HG02973 (cell line): ENCODE data around the gene CHTF18.
A peak's percentile ranks its signal among the peaks of the same experiment; 100 is the strongest.
"Not testable (repeated sequence)": the region's sequence is repeated elsewhere in the genome, so short reads cannot be mapped to it uniquely, and the experiment has no call there.

ENCODE experiments used
- ATAC-seq: cut with Tn5 transposase; IDR thresholded peaks from one replicate; pipeline ENCODE4 v1.9.1; 2021; ENCODE audit warnings: moderate library complexity; ENCODE audit not compliant: unreplicated experiment

Gene CHTF18

GRCh38 chr16:775236-775796, 13.1 kb upstream of the CHTF18 start:
- ATAC-seq: no peak

GRCh38 chr16:776298-776697, 12.1 kb upstream of the CHTF18 start:
- not testable (repeated sequence) for ATAC-seq

DNA sequence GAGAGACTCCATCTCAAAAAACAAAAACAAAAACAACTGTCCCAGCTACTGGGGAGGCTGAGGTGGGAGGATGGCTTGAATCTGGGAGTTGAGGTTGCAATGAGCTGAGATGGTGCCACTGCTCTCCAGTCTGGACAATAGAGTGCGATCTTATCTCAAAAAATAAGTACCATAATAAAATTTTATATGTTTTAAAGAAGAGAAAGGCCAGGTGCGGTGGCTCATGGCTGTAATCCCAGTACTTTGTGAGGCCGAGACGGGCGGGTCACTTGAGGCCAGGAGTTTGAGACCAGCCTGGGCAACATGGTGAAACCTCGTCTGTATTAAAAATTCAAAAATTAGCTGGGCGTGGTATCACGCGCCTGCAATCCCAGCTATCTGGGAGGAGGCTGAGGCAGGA, 11.6 kb upstream of the CHTF18 start:
- no peak for ATAC-seq

DNA sequence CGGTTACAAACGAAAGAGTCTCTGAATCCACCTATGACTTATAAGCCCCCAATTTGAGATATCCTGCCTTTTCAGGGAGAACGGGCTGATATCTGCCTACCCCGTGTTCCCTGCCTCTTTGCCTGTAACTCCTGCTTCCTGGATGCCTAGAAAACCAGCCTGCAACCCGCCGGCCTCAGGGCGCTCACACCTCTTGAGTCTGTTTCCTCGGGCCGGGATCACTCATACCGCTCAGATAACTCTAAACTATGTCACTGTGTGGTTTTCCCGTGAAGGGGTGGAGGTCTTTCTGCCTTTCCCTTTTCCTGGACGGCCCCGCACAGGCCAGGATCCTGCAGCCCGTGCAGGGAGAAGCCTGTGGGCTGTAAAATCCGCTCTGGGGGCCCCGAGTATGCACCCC, 10.6 kb upstream of the CHTF18 start:
- no peak for ATAC-seq

DNA sequence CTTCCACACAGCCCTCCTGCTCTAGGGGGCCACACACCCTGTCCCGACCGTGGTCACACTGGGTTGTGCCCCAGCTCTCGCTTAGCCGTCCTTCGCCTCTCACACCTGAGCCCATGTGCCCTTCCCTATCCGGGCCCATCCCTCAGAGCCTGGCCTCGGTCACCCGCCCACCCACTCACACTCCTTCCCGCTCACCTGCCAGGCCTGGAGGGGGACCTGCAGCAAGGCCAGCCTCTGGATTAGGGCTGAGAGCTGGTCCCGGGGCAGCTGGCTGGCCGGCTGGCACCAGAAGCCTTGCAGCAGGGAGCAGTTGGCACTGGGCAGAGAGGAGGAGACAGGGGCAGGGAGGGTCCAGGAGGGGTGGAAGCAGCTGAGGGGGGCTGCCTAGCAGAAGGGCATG, 10.0 kb upstream of the CHTF18 start:
- ATAC-seq: no peak

DNA sequence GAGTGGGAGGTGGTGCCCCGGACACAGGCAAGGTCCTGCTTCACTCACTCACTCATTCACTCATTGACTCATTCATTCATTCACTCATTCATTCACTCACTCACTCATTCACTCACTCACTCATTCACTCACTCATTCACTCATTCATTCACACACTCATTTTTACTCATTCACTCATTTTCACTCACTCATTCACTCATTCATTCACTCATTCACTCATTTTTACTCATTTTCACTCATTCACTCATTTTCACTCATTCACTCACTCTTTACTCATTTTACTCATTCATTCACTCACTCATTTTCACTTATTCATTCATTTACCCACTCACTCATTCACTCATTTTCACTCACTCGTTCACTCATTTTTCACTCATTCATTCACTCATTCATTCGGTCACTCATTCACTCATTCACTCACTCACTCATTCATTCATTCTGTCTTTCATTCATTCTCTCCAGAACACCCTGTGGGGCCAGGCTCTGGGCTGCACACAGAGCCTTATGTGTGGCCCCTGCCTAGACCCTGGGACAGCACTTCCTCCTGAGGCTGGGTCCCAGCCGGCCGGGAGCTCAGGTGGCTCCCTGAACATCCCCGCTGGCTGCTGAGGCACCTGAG, 9.4 kb upstream of the CHTF18 start:
- ATAC-seq: no peak

GRCh38 chr16:779561-779960, 8.9 kb upstream of the CHTF18 start:
- ATAC-seq: no peak

DNA sequence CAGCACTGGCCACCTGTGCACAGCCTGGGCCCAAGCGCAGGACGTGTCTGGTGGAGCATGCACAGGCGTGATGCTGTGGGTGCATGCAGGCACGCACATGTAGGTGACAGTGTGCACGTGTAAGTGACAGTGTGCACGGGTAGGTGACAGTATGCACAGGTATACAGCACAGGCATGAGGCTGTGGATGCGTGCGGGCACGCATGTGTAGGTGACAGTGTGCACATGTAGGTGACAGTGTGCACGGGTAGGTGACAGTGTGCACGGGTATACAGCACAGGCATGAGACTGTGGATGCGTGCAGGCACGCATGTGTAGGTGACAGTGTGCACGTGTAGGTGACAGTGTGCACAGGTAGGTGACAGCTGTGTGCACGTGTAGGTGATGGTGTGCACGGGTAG, 8.1 kb upstream of the CHTF18 start:
- ATAC-seq: no peak

DNA sequence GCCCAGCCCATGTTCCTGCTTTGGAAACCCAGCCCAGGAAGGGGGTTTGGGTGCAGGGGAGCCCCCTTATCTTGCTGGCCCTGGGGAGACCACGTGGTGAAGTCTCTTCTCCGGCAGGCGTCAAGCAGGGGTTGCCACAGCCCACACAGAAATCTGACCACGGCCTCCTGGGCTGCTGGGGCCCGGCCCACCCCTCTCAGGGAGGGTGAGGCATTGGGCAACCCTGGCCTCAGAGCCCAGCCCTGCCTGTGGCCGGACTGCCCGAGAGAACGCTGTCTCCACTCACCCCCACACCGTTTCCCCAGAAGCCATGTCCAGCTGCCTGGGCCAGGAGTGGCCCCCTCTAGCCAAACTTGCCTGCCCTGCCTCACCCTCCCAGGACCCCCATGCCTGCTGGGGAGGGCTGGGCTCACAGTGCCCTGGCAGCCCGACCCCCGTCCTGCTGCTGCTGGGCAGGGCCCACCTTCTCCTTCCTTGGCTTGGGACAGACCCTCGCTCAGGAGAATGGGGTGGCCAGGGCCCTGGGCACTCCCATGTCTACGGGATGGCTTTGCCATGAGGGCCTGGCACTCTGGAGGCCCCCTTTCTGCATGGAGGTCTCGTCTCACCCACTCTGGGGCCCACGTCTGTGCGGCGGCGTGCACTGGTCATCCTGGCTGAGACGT, 6.9 kb upstream of the CHTF18 start:
- ATAC-seq: no peak

- ATAC-seq: no peak
These were observed 6.2 kb upstream of the CHTF18 start for GRCh38 chr16:782258-782657.

DNA sequence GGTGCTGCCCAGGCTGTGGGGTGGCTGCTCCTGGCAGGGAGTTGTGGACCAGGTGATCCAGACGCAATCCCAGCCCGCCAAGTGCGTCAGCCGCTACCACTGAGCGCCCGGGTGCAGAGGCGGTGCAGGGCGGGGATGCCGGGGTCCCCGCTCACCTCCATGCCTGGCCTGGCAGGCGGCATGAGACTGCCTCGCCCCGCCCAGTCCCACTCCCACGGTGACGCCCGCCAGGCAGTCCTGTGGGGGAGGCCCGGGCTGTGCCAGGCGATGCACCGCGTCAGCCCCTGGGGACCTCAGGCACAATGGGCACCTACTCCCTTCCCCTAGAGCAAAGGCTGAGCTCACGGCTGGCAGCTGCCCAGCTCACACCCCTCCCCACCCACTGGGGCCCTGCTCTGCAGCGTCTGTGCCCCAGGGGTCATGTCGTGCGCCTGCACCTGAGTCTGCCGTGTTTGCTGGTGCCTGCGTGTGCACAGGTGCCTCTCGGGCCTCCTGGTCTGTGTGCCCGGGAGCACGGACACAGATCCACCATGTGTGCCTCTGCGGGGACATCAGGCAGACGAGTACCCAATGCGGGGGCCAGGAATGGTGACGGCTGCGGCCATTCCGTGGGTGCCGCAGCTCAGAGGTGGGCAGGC, 5.5 kb upstream of the CHTF18 start:
- no peak for ATAC-seq

DNA sequence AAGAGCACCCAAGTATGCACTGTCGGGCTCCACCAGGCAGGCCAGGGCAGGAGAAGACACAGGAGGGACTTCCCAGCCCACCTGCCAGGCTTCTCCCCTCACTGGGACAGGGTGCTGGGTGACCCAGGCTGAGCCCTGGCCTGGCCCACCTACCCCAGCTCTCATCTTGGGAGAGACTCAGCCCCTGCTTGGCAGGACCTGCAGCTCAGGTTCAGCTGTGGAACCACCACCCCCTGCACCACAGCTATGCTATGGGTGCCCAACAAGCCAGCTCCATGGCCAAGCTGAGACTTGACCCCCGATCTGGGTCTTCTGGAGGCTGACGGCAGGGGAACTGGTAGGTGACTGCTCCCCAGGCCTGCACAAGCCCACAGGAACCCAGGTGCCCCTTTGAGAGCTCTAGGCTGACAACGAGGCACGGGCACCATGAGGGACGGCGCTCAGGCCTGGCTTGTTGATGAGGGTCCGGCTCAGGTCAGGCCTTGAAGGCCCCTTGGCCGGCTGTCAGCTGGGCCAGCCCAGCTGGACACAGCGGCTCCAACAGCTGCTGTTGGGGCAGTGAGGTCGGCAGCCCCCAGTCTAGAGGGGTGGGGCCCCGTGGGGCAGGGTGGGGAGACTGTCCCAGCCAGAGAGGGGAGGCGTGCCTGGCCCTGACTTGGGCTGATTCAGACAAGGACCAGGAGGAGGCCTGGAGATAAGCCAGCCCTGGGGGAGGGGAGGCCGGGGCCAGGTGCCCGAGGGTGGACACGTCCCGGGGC, 4.8 kb upstream of the CHTF18 start:
- ATAC-seq: no peak

GRCh38 chr16:784431-784830, 4.0 kb upstream of the CHTF18 start:
- no peak for ATAC-seq

- ATAC-seq: no peak
These were observed 2.6 kb upstream of the CHTF18 start for GRCh38 chr16:785563-786535.

GRCh38 chr16:787321-787966, 976 bp upstream of the CHTF18 start:
- ATAC-seq: no peak

DNA sequence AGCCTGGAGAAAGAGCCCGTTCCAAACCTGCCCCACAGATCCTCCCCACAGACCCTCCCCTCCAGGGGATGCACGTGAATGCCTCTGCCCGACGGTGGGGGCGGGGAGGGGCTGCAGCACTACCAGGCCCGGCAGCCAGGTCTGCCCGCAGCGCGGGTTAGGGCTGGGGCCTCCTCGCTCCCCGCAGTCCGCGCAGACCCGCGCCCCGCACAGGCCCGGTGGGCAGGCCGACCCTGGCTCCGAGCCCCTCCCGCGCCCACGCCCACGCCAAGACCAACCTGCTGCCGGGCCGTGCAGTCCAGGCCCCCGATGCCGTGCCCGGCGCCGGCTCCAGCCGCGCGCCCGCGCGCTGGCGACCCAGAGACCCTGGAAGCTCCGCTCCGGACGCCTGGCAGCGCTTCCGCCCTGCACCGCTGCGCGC, 432 bp upstream of the CHTF18 start, which contains the start of gene RPUSD1:
Gene RPUSD1 (minus strand): TSS at position 404 of the 421 bp plus-strand sequence. CDS start 644 bp downstream, outside the sequence.
- ATAC-seq: peak; percentile 8

GRCh38 chr16:789191-789850, 901 bp downstream of the CHTF18 start:
- ATAC-seq: no peak

DNA sequence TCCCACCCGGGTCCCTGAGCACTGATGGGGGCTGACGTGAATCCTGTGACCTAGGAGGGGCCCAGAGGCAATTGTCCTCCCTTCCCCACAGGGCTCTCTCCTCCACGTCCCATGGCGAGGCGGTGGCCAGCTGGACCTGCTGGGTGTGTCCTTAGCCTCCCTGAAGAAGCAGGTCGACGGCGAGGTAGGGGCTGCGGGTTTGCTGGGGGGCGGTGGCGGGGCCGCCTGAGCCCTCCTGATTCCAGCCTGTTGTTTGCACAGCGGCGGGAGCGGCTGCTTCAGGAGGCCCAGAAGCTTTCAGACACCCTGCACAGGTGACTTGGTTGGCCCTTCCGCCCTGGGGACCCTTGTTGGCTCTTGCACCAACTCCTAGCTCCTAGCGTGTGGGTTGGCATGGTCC, 1.7 kb downstream of the CHTF18 start:
- no peak for ATAC-seq

- no peak for ATAC-seq
These were observed 2.7 kb downstream of the CHTF18 start for GRCh38 chr16:791131-791530.
